Muscle of leg (tissue), 11 donors: ENCODE data around the gene MAD1L1. TPM values are rescaled to one million over a fixed set of nuclear protein-coding genes. Genes with fewer than 3 reads are reported as not detected.

Experiments used
- DNase-seq: peaks from one replicate; pipeline ENCODE4 v3.0.0; 2013
- H3K27ac ChIP-seq: one replicate; pipeline ENCODE4 v1.5.1; 2013; ENCODE audit warnings: mild to moderate bottlenecking, low read length, control low read depth
- H3K27me3 ChIP-seq: one replicate; pipeline ENCODE4 v1.6.1; 2013; ENCODE audit warnings: low read length; ENCODE audit not compliant: control insufficient read depth, insufficient read depth
- H3K36me3 ChIP-seq: one replicate; pipeline ENCODE4 v1.6.1; 2013; ENCODE audit warnings: low read length; ENCODE audit not compliant: control insufficient read depth, insufficient read depth
- H3K4me1 ChIP-seq: one replicate; pipeline ENCODE4 v1.6.1; 2013; ENCODE audit warnings: low read length; ENCODE audit not compliant: control insufficient read depth, insufficient read depth
- H3K4me3 ChIP-seq: one replicate; pipeline ENCODE4 v1.5.1; 2013; ENCODE audit warnings: low read length, control low read depth
- H3K9me3 ChIP-seq: replicated peaks from 2 replicates; pipeline ENCODE4 v1.6.1; 2013; ENCODE audit warnings: low read depth, low read length; ENCODE audit not compliant: control insufficient read depth
- WGBS: methylation state at CpG from one replicate; pipeline ENCODE4 v1.1.5; 2013; ENCODE audit warnings: missing lambda C conversion rate; ENCODE audit not compliant: insufficient coverage; 5-methylcytosine and 5-hydroxymethylcytosine counted together
- polyA plus RNA-seq, 8 donors: library from polyadenylated mRNA; unstranded; fragments of 120-200 nt; gene quantifications; one replicate each; pipeline versions ENCODE4 v1.2.1 to v1.2.3, GENCODE V29; 2013; ENCODE audit warnings: inconsistent platforms in 1 of 8, low replicate concordance in 1 of 8; ENCODE audit not compliant: insufficient read length in 8 of 8, insufficient read depth in 1 of 8
- total RNA-seq: library from RNA; stranded (reverse); fragments of 120-200 nt; gene quantifications from one replicate; pipeline ENCODE4 v1.2.4, GENCODE V29; 2013

The MAD1L1 gene
- total and polyA plus RNA-seq, 9 donors, result 19.1 to 38.7 (median 21.8) TPM

GRCh38 chr7:1873421-1873820 lies 359.3 kb downstream of the MAD1L1 start:
- WGBS, result 93% methylated on average over 12 of the region's 13 CpGs
- H3K36me3 ChIP-seq, result no peaks in the 10 kb centered on the region

GRCh38 chr7:1873070-1873405 lies 359.7 kb downstream of the MAD1L1 start:
- no peak for DNase-seq
- H3K4me3 ChIP-seq, result no peak overlapping the region
- peaks cover 1% of the 10 kb centered on the region for H3K9me3 ChIP-seq
- no peak overlapping the region for H3K27ac ChIP-seq
- WGBS, result 76% methylated on average over 11 of the region's 12 CpGs
- H3K36me3 ChIP-seq, result no peaks in the 10 kb centered on the region
- H3K4me1 ChIP-seq, result peaks cover 8% of the 10 kb centered on the region
- no peaks in the 10 kb centered on the region for H3K27me3 ChIP-seq

More at GRCh38 chr7:1873421-1873820, 359.3 kb downstream of the MAD1L1 start:
- peaks cover 3% of the 10 kb centered on the region for H3K9me3 ChIP-seq
- peaks cover 8% of the 10 kb centered on the region for H3K4me1 ChIP-seq
- no peak overlapping the region for H3K27ac ChIP-seq
- no peak for DNase-seq
- no peaks in the 10 kb centered on the region for H3K27me3 ChIP-seq
- H3K4me3 ChIP-seq, result no peak overlapping the region

GRCh38 chr7:1872191-1873069 lies 360.3 kb downstream of the MAD1L1 start:
- Histone ChIP-seq H3K4me3 (no peak overlapping the region), H3K27ac (no peak overlapping the region), H3K9me3 (no peaks in the 10 kb centered on the region), H3K36me3 (no peaks in the 10 kb centered on the region), H3K27me3 (no peaks in the 10 kb centered on the region), H3K4me1 (peaks cover 8% of the 10 kb centered on the region)
- no peak for DNase-seq
- WGBS, result 80% methylated on average over 33 of the region's 39 CpGs

- Histone ChIP-seq H3K9me3 (no peaks in the 10 kb centered on the region), H3K27me3 (no peaks in the 10 kb centered on the region), H3K4me3 (no peak overlapping the region), H3K27ac (no peak overlapping the region), H3K4me1 (peaks cover 6% of the 10 kb centered on the region), H3K36me3 (no peaks in the 10 kb centered on the region)
- WGBS, result 89% methylated on average over 28 of the region's 28 CpGs
- no peak for DNase-seq
Measured at GRCh38 chr7:1869452-1870130, 363.2 kb downstream of the MAD1L1 start.

- DNase-seq, result no peak
- Histone ChIP-seq H3K27ac (no peak overlapping the region), H3K4me3 (no peak overlapping the region), H3K4me1 (peaks cover 11% of the 10 kb centered on the region), H3K27me3 (no peaks in the 10 kb centered on the region), H3K36me3 (no peaks in the 10 kb centered on the region), H3K9me3 (no peaks in the 10 kb centered on the region)
- 89% methylated on average over 32 of the region's 36 CpGs for WGBS
Measured at GRCh38 chr7:1868516-1869165, 364.1 kb downstream of the MAD1L1 start.

GRCh38 chr7:1867370-1868260 lies 365.1 kb downstream of the MAD1L1 start:
- Histone ChIP-seq H3K36me3 (no peaks in the 10 kb centered on the region), H3K4me1 (peaks cover 20% of the 10 kb centered on the region), H3K27ac (no peak overlapping the region), H3K4me3 (no peak overlapping the region), H3K9me3 (no peaks in the 10 kb centered on the region), H3K27me3 (no peaks in the 10 kb centered on the region)
- DNase-seq, result no peak
- WGBS, result 78% methylated on average over 29 of the region's 29 CpGs

- DNase-seq, result no peak
- H3K27ac ChIP-seq, result no peak overlapping the region
- 87% methylated on average over 14 of the region's 15 CpGs for WGBS
- no peaks in the 10 kb centered on the region for H3K9me3 ChIP-seq
- peaks cover 28% of the 10 kb centered on the region for H3K4me1 ChIP-seq
- no peak overlapping the region for H3K4me3 ChIP-seq
- H3K27me3 ChIP-seq, result no peaks in the 10 kb centered on the region
- no peaks in the 10 kb centered on the region for H3K36me3 ChIP-seq
Measured at GRCh38 chr7:1866601-1867000, 366.1 kb downstream of the MAD1L1 start.

- Histone ChIP-seq H3K36me3 (no peaks in the 10 kb centered on the region), H3K4me3 (no peak overlapping the region), H3K27me3 (no peaks in the 10 kb centered on the region), H3K27ac (no peak overlapping the region), H3K4me1 (peaks cover 28% of the 10 kb centered on the region), H3K9me3 (no peaks in the 10 kb centered on the region)
- no peak for DNase-seq
- 73% methylated on average over 19 of the region's 19 CpGs for WGBS
Measured at GRCh38 chr7:1865571-1866255, 367.0 kb downstream of the MAD1L1 start.

GRCh38 chr7:1865000-1865555 lies 367.7 kb downstream of the MAD1L1 start:
- 93% methylated on average over 6 of the region's 14 CpGs for WGBS
- Histone ChIP-seq H3K4me3 (no peak overlapping the region), H3K27ac (no peak overlapping the region), H3K4me1 (peaks cover 28% of the 10 kb centered on the region), H3K9me3 (no peaks in the 10 kb centered on the region), H3K27me3 (no peaks in the 10 kb centered on the region), H3K36me3 (no peaks in the 10 kb centered on the region)
- no peak for DNase-seq
